Liver (tissue), 9 donors: ENCODE measurements around the gene TEP1. TPM values are rescaled to one million over a fixed set of nuclear protein-coding genes. Genes with fewer than 3 reads are reported as not detected.

Experiments
- DNase-seq: peaks from one replicate; pipeline ENCODE4 v3.0.0-alpha.2; 2017; ENCODE audit warnings: low spot score
- H3K27ac ChIP-seq, 2 donors: one replicate each; pipeline ENCODE4 v1.7.0; 2013; ENCODE audit warnings: inconsistent platforms in 2 of 2, low read length in 2 of 2, control low read depth in 1 of 2, low read depth in 1 of 2, mild to moderate bottlenecking in 1 of 2
- H3K27me3 ChIP-seq, 4 donors: one replicate each; pipeline versions ENCODE4 v1.6.1 to v1.7.0; 2013; ENCODE audit warnings: low read length in 3 of 4, inconsistent platforms in 1 of 4, mild to moderate bottlenecking in 1 of 4, moderate library complexity in 1 of 4; ENCODE audit not compliant: control insufficient read depth in 4 of 4, insufficient read depth in 4 of 4
- H3K36me3 ChIP-seq, 4 donors: one replicate each; pipeline versions ENCODE4 v1.6.1 to v1.7.0; 2013; ENCODE audit warnings: low read length in 3 of 4, mild to moderate bottlenecking in 3 of 4, low read depth in 1 of 4, moderate library complexity in 1 of 4; ENCODE audit not compliant: control insufficient read depth in 4 of 4, insufficient read depth in 3 of 4
- H3K4me1 ChIP-seq, 4 donors: one replicate each; pipeline versions ENCODE4 v1.6.1 to v1.7.0; 2013; ENCODE audit warnings: low read length in 3 of 4, mild to moderate bottlenecking in 3 of 4, moderate library complexity in 1 of 4; ENCODE audit not compliant: control insufficient read depth in 4 of 4, insufficient read depth in 4 of 4
- H3K4me3 ChIP-seq, 3 donors: one replicate each; pipeline versions ENCODE4 v1.6.1 to v1.7.0; 2013; ENCODE audit warnings: low read length in 3 of 3, control low read depth in 1 of 3, low read depth in 1 of 3, mild to moderate bottlenecking in 1 of 3
- H3K9ac ChIP-seq, 2 donors: one replicate each; pipeline ENCODE4 v1.7.0; 2013; ENCODE audit warnings: low read length in 2 of 2, mild to moderate bottlenecking in 2 of 2, moderate library complexity in 2 of 2, control low read depth in 1 of 2, low read depth in 1 of 2
- H3K9me3 ChIP-seq, 4 donors: one replicate each; pipeline versions ENCODE4 v1.6.1 to v1.7.0; 2013; ENCODE audit warnings: low read length in 3 of 4; ENCODE audit not compliant: control insufficient read depth in 4 of 4
- EGR1 ChIP-seq, 2 donors: IDR thresholded peaks; 2 replicates each; pipeline ENCODE4 v1.6.1; 2016 to 2018; ENCODE audit warnings: antibody characterized with exemption in 2 of 2, low read depth in 2 of 2
- FOXA1 ChIP-seq: IDR thresholded peaks from 2 replicates; pipeline ENCODE4 v1.6.1; 2016; ENCODE audit warnings: antibody characterized with exemption
- FOXA2 ChIP-seq: IDR thresholded peaks from 2 replicates; pipeline ENCODE4 v1.6.1; 2016; ENCODE audit warnings: antibody characterized with exemption
- GABPA ChIP-seq, 2 donors: IDR thresholded peaks in 1 of 2; conservative IDR thresholded peaks in 1 of 2; 2 replicates each; pipeline ENCODE4 v1.6.1; 2016; ENCODE audit warnings: antibody characterized with exemption in 2 of 2, mild to moderate bottlenecking in 1 of 2, moderate library complexity in 1 of 2
- HNF4A ChIP-seq, 2 donors: conservative IDR thresholded peaks; 2 replicates each; pipeline ENCODE4 v1.6.1; 2016; ENCODE audit warnings: antibody characterized with exemption in 2 of 2, mild to moderate bottlenecking in 2 of 2
- HNF4G ChIP-seq: IDR thresholded peaks from 2 replicates; pipeline ENCODE4 v1.6.1; 2016; ENCODE audit warnings: antibody characterized with exemption
- JUND ChIP-seq, 2 donors: IDR thresholded peaks; 2 replicates each; pipeline ENCODE4 v1.6.1; 2016; ENCODE audit warnings: antibody characterized with exemption in 2 of 2
- NR2F2 ChIP-seq: IDR thresholded peaks from 2 replicates; pipeline ENCODE4 v1.6.1; 2016; ENCODE audit warnings: antibody characterized with exemption
- RAD21 ChIP-seq, 2 donors: IDR thresholded peaks; 2 replicates each; pipeline ENCODE4 v1.6.1; 2016; ENCODE audit warnings: antibody characterized with exemption in 2 of 2, mild to moderate bottlenecking in 2 of 2
- RXRA ChIP-seq, 2 donors: IDR thresholded peaks; 2 replicates each; pipeline ENCODE4 v1.6.1; 2017 to 2018; ENCODE audit warnings: antibody characterized with exemption in 2 of 2, mild to moderate bottlenecking in 1 of 2
- SP1 ChIP-seq: IDR thresholded peaks from 2 replicates; pipeline ENCODE4 v1.6.1; 2018; ENCODE audit warnings: antibody characterized with exemption, mild to moderate bottlenecking
- TAF1 ChIP-seq: conservative IDR thresholded peaks from 2 replicates; pipeline ENCODE4 v1.6.1; 2016; ENCODE audit warnings: antibody characterized with exemption, mild to moderate bottlenecking
- YY1 ChIP-seq: IDR thresholded peaks from 2 replicates; pipeline ENCODE4 v1.6.1; 2016; ENCODE audit warnings: antibody characterized with exemption, mild to moderate bottlenecking
- WGBS: extraction: QIAGEN DNeasy Blood & Tissue Kit; methylation state at CpG from one replicate; pipeline ENCODE4 v1.1.7; 2013; 5-methylcytosine and 5-hydroxymethylcytosine counted together
- polyA plus RNA-seq, 2 donors: library from polyadenylated mRNA; stranded (reverse) in 1 of 2; unstranded in 1 of 2; fragments of 200-250 nt in 1 of 2; fragments of >200 nt in 1 of 2; fragmentation: Nextera tagmentation in 1 of 2; extraction: Ambion mirVana in 1 of 2; gene quantifications; one replicate each; pipeline versions ENCODE4 v1.2.1 to v1.2.3, GENCODE V29; 2013 to 2015
- total RNA-seq, 2 donors: library from RNA; depleted of rRNA; stranded (reverse); fragments of >200 nt; gene quantifications; one replicate each; pipeline ENCODE4 v1.2.3, GENCODE V29; 2014
- TF ChIP-seq, protein P1 (sequence below): IDR thresholded peaks from 2 replicates; pipeline ENCODE4 v1.6.1; 2016; ENCODE audit warnings: antibody characterized with exemption, mild to moderate bottlenecking
- TF ChIP-seq, protein P2 (sequence below): fragments of 150-350 bp; IDR thresholded peaks from 2 replicates; pipeline ENCODE4 v1.5.1; 2017; ENCODE audit warnings: improper control_type of control experiment, low read depth, low read length; ENCODE audit not compliant: missing input control
- TF ChIP-seq, protein P3 (sequence below): IDR thresholded peaks from 2 replicates; pipeline ENCODE4 v1.6.1; 2016; ENCODE audit warnings: antibody characterized with exemption
- TF ChIP-seq, protein P4 (sequence below): IDR thresholded peaks from 2 replicates; pipeline ENCODE4 v1.6.1; 2016; ENCODE audit warnings: antibody characterized with exemption
- TF ChIP-seq, protein P5 (sequence below): IDR thresholded peaks from 2 replicates; pipeline ENCODE4 v1.6.1; 2016; ENCODE audit warnings: antibody characterized with exemption
- donor health status: healthy.
- donor health status: healthy.
- donor health status: healthy.
- donor health status: healthy.
- donor health status: healthy.

The TEP1 gene
- total and polyA plus RNA-seq, 4 donors: 3.9 to 20.7 (median 7.6) TPM

DNA sequence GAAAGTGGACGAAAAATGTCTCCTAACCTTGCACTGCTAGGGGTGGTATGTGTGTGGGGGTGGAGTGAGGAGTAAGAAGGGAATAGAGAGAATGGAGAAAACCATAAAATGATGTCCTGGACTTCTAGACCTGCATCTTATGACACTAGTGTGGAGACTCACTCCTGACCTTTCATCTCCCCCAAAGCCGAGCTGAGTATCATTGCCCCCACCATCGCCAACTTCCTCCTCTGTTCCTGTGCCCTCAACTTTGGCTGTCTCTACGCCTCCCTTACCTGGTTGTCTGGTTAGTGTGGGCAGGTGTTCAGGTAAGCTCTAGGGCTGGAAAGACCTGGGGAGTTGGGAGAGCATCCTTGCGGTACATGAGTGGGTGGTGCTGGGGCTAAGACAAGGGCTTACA, 27.2 kb upstream of the TEP1 start:
- no peak for DNase-seq
- no peak overlapping the region for H3K4me3 ChIP-seq
- no peaks in the 10 kb centered on the region for H3K27me3 ChIP-seq
- H3K9me3 ChIP-seq: no peaks in the 10 kb centered on the region
- H3K4me1 ChIP-seq: peaks cover 0 to 2% (median 0%) of the 10 kb centered on the region in 4 donors
- no peak overlapping the region for H3K27ac ChIP-seq
- H3K36me3 ChIP-seq: peaks cover 0 to 5% (median under 1%) of the 10 kb centered on the region in 4 donors
- WGBS: 83% methylated on average over 5 of the region's 5 CpGs
- H3K9ac ChIP-seq: no peak overlapping the region
- TF ChIP-seq EGR1 (IDR thresholded peaks at IDR 0.05; ENCODE audit: low read depth in 2 of 2) (no peak), FOXA2 (no peak), HNF4A (conservative IDR thresholded peaks at IDR 0.05) (no peak), YY1 (no peak), RXRA (IDR thresholded peaks at IDR 0.05) (no peak), GABPA (IDR thresholded peaks at IDR 0.05 in 1 of 2, conservative IDR thresholded peaks at IDR 0.05 in 1 of 2) (no peak), HNF4G (no peak)
- TF ChIP-seq, protein P1, sequence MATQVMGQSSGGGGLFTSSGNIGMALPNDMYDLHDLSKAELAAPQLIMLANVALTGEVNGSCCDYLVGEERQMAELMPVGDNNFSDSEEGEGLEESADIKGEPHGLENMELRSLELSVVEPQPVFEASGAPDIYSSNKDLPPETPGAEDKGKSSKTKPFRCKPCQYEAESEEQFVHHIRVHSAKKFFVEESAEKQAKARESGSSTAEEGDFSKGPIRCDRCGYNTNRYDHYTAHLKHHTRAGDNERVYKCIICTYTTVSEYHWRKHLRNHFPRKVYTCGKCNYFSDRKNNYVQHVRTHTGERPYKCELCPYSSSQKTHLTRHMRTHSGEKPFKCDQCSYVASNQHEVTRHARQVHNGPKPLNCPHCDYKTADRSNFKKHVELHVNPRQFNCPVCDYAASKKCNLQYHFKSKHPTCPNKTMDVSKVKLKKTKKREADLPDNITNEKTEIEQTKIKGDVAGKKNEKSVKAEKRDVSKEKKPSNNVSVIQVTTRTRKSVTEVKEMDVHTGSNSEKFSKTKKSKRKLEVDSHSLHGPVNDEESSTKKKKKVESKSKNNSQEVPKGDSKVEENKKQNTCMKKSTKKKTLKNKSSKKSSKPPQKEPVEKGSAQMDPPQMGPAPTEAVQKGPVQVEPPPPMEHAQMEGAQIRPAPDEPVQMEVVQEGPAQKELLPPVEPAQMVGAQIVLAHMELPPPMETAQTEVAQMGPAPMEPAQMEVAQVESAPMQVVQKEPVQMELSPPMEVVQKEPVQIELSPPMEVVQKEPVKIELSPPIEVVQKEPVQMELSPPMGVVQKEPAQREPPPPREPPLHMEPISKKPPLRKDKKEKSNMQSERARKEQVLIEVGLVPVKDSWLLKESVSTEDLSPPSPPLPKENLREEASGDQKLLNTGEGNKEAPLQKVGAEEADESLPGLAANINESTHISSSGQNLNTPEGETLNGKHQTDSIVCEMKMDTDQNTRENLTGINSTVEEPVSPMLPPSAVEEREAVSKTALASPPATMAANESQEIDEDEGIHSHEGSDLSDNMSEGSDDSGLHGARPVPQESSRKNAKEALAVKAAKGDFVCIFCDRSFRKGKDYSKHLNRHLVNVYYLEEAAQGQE: no peak
- TF ChIP-seq, protein P2, sequence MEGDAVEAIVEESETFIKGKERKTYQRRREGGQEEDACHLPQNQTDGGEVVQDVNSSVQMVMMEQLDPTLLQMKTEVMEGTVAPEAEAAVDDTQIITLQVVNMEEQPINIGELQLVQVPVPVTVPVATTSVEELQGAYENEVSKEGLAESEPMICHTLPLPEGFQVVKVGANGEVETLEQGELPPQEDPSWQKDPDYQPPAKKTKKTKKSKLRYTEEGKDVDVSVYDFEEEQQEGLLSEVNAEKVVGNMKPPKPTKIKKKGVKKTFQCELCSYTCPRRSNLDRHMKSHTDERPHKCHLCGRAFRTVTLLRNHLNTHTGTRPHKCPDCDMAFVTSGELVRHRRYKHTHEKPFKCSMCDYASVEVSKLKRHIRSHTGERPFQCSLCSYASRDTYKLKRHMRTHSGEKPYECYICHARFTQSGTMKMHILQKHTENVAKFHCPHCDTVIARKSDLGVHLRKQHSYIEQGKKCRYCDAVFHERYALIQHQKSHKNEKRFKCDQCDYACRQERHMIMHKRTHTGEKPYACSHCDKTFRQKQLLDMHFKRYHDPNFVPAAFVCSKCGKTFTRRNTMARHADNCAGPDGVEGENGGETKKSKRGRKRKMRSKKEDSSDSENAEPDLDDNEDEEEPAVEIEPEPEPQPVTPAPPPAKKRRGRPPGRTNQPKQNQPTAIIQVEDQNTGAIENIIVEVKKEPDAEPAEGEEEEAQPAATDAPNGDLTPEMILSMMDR: no peak
- TF ChIP-seq, protein P3, sequence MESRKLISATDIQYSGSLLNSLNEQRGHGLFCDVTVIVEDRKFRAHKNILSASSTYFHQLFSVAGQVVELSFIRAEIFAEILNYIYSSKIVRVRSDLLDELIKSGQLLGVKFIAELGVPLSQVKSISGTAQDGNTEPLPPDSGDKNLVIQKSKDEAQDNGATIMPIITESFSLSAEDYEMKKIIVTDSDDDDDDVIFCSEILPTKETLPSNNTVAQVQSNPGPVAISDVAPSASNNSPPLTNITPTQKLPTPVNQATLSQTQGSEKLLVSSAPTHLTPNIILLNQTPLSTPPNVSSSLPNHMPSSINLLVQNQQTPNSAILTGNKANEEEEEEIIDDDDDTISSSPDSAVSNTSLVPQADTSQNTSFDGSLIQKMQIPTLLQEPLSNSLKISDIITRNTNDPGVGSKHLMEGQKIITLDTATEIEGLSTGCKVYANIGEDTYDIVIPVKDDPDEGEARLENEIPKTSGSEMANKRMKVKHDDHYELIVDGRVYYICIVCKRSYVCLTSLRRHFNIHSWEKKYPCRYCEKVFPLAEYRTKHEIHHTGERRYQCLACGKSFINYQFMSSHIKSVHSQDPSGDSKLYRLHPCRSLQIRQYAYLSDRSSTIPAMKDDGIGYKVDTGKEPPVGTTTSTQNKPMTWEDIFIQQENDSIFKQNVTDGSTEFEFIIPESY: no peak

DNA sequence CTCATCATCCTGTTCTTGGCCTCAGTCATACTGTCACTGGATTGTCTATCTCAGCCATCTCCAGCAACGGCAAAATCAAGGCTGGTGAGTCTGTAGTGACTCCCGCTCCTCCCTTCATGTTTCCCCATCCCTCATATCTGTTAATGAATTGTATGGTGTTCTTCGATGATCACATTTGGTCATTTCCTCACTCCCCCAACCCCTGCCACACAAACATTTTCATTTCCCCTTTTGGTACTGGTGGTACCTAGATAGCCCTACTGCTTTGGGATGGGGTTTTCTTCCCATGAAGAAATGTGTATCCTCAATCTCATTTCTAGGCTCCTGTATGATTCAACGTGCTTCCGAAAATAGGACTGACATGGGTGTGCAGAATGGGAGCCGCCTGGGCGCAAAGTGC, 25.4 kb upstream of the TEP1 start:
- no peak for TF ChIP-seq YY1
- TF ChIP-seq HNF4A (conservative IDR thresholded peaks at IDR 0.05): no peak
- TF ChIP-seq, protein P1: no peak
- TF ChIP-seq, protein P3: no peak
- no peak for TF ChIP-seq TAF1
- TF ChIP-seq FOXA2: no peak
- TF ChIP-seq RAD21 (IDR thresholded peaks at IDR 0.05): no peak
- TF ChIP-seq GABPA (IDR thresholded peaks at IDR 0.05 in 1 of 2, conservative IDR thresholded peaks at IDR 0.05 in 1 of 2): no peak
- TF ChIP-seq HNF4G: no peak
- TF ChIP-seq SP1: no peak
- TF ChIP-seq NR2F2: no peak
- TF ChIP-seq, protein P4, sequence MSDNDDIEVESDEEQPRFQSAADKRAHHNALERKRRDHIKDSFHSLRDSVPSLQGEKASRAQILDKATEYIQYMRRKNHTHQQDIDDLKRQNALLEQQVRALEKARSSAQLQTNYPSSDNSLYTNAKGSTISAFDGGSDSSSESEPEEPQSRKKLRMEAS: no peak
- no peak for TF ChIP-seq JUND (IDR thresholded peaks at IDR 0.05)
- TF ChIP-seq, protein P5, sequence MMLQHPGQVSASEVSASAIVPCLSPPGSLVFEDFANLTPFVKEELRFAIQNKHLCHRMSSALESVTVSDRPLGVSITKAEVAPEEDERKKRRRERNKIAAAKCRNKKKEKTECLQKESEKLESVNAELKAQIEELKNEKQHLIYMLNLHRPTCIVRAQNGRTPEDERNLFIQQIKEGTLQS: no peak
- TF ChIP-seq FOXA1: no peak
- TF ChIP-seq EGR1 (IDR thresholded peaks at IDR 0.05; ENCODE audit: low read depth in 2 of 2): no peak
- Histone ChIP-seq H3K36me3 (no peaks in the 10 kb centered on the region), H3K4me1 (peaks cover 0 to 2% (median 0%) of the 10 kb centered on the region in 4 donors), H3K9me3 (no peaks in the 10 kb centered on the region), H3K4me3 (no peak overlapping the region), H3K27ac (no peak overlapping the region), H3K9ac (no peak overlapping the region), H3K27me3 (no peaks in the 10 kb centered on the region)
- DNase-seq: no peak
- WGBS: 86% methylated on average over 7 of the region's 7 CpGs
